Fibroblast of skin of abdomen (primary cell): ENCODE measurements around the gene MPL.
"Not testable (repeated sequence)": the region's sequence is repeated elsewhere in the genome, so short reads cannot be mapped to it uniquely, and the experiment has no call there.

Source experiments
- DNase-seq: peaks from one replicate; pipeline ENCODE4 v3.0.0-alpha.2; 2013

The MPL gene

DNA sequence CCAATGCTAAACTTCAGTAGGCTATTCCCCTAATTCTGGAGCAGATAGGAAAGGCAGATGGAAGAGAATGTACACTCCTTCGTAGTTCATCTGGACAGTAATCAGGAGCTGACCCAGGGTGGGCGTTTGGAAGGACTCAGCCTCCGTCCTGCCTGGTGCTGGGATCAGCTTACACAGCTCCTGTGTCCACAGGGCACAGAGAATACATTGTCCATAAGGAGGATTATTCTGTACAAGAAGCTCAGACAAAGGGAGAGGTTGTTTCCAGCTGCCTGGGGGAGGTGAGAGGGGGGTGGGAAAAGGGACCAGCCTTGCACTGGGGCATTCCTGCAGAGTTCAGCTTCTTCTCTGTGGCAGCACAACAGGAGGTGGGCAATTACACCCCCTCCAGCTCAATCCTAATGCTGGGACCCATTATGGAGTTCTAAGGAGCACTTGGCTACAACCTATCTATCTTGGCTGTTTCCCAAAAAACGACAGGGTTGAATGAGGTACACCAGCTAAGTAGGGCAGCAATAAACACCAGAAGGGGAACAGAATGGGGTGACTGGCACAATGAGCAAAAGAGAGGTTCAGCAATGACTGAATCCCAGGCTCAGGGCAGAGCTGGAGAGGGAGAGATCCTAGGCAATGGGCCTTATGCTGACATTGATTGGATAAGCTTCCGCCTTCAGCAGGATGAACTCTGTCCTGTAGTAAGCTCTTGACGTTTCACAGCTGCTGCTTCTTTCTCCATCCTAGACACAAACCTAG lies 44.6 kb downstream of the MPL start:
- DNase-seq, result no peak

DNA sequence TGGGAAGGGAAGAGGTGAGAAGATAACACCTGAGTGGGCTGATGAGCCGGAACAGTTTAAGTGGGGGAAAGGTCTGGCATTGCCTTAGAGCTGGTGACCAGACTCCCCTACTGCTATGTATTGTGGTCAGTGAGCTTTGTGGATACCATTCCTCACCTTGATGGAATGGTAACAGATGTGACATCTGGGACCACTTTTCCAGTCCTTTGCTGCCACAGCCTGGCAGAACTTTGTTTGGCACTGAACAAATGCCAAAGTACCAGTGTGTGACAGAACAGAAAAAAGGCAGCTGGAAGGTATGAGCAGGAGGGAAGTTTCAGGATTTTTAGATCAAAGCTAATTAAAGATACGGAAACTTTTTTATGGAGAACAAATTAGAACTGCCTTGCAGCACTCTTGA lies 45.8 kb downstream of the MPL start:
- no peak for DNase-seq

DNA sequence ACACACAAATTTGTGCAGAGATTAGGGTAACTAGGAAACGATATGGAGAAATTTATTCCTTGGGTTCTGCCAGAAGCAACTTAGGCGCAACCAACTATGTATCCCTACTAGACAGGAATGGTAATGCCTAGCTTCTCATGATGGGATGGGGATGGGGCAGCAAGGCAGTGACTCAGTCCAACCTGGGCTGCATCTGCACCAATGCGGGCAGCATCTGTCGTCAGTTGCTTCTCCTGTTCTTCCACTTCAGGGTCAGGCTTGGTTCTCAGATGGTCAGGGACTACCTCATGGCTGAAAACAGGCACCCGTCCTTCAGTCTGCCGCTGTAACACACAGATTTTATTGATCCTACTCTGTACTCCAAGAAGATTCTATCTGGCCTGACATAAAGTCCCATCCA lies 49.1 kb downstream of the MPL start:
- DNase-seq, result no peak

DNA sequence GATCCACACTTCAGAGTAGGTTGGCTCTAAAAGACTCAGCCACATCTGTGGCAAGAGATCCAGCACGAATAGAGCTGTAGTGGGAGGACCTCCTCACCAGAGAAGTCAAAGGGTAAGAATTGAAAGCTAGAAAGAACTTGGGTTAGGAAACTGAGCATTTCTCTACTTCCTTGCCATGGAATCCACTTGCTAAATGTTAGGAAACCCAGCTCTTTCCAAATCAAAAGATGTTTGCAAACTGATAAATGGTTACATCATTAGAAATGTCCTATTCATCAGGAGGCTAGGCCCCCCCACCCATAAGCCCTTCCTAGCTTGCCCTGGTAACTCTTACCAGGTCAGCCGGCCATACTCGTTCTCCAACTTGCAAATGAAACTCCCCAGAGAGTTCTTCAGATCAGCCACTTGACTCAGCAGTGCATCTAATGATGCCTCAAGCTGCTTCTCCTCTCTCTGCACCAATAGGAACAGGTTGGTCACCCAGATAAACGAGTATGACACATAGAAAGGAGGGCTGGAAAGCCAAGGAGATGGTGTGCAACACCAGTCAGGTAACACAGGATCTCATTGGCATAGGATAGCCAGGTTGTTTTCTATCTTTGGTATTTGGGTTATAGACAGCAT lies 50.5 kb downstream of the MPL start:
- DNase-seq, result no peak

DNA sequence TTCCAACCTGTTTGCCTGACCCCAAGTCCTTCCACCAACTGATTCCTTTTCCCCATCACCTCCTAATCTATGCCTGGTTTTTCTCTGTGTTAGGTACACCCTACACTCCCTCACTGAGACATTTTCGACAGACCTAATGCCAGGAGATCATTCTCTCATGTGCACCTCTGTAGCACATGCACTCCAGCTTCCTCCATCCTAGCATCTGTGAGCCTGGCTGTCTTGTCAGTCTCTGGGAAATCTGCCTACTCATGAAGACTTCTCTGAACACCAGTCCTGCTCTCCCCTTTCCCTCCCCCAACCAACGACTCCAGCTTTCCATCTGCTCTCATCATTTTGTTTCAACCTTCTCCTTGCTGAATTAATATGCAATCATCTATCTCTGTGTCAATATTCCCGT lies 51.0 kb downstream of the MPL start:
- DNase-seq, result no peak

DNA sequence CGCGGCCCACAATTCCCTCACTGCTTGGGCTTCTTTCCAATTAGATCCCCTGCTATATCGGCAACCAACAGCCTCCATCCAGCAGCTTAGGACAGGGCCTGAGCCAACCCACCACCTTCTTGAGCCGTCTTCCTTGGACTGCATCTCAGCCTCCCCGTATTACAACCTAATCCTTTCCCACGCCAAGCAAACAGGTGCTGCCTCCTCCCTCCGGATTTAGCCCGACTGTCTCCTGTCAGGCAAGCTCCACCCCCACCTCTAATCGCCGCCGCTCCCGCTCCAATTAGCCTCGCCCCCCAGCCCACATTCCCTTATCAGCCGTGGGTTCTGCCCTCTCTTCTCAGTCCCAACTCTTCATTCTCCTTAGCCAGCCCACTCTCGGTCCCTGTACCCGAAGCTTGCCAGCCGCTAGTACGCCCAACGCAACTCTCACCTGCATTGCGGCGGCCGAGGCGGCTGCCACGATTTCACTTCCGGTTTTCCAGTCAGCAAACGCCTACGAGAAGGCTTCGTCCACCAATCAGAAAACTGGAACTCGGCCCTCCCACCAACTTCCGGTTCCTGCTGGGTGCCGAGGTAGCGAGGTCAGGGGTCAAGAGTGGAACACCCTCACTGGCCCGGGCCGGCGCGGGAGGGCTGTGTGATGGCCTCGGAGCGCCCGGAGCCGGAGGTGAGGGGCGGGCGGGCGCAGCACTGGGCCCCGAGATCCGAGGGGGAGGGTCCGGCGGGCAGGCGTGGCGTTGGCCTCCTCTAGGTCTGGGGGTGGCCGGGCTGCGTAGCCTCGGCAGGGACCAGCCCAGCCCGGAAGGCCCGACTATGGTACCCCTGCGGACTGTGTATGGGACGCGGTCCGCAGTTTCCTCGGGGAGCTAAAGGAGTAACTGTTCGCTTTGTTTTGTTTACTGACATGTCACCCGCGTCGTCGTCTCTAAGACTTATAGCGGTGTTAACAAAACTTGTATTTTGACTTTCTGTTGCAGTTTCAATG lies 52.0 kb downstream of the MPL start, which contains the start of the genes MED8 and SZT2:
Gene MED8 (minus strand): TSS at position 475 of the 988 bp plus-strand sequence. CDS start 36 bp downstream, at position 439.
Gene SZT2 (plus strand): TSS at position 574 of the 988 bp plus-strand sequence. CDS start 70 bp downstream, at position 644.
- DNase-seq, result peak; percentile 93

DNA sequence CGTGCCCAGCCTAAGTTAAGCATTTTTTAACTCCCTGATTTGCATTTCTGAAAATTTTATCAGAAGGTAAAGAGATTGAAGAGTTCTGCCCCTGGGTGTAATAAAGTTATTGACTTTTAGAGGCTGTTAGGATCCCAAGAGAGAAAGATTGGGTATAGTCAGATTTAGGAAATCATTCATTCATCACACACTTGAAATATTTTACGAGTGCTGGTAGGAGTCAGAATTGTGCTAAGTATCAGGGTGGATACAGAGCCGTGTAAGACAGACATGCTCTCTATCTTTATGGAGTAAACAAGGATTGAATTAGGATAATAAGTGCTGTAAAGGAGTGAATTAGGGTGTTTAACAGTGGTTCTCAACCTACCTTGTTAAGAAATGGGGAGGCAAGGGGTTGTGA lies 55.1 kb downstream of the MPL start:
- DNase-seq, result no peak

DNA sequence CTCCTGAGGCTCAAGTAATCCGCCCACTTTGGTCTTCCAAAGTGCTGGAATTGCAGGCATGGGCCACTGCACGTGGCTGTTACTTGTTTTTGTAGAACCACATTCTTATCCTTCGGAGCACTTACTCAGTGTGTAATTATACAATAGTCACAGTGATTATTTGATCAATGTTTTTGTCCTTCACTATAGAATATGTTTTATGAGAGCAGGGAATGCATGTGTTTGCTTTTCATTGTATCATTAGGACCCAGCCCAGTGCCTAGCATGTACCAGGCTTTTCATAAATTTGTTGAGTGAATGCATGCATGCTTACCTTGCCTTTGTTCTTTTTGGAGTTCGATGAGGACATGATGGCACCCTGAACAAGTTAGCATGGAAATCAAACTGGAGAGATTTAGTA lies 57.9 kb downstream of the MPL start:
- no peak for DNase-seq

DNA sequence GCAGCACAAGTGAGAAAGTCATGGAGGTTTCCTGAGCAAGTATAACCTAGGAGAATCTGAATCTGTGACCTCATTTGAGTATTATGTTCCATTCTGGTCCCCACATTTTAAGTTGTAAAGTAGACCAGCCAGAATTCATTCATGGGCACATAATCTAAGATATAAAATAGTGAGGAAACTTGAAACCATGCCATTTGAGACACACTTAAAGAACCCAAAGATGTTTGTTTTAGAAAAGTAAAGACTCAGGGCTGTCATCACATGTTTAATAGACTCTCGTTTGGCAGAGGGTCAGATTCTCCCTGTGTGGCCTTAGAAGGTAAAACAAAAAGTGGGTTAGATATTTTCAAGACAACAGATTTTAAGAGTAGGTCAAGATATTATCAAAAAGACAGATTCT lies 58.4 kb downstream of the MPL start:
- DNase-seq, result no peak

DNA sequence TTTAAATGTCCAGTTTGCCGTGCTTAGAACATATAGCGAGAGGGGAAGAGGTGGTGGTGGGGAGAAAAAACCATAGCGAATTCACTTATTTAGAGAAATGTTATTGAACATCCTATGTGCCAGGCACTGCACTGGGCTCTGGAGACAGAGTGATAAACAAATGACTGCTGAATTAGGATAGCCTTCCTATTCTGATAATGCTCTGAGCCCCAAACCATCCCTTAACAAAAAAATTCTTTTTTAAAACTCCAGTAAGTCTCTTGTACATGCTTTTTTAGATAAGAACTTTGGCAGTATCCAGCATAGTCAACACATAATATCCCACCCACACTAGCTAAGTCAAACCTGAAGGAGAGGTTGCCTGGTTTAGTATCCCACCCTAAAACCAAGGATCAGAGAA lies 60.6 kb downstream of the MPL start:
- DNase-seq, result no peak

DNA sequence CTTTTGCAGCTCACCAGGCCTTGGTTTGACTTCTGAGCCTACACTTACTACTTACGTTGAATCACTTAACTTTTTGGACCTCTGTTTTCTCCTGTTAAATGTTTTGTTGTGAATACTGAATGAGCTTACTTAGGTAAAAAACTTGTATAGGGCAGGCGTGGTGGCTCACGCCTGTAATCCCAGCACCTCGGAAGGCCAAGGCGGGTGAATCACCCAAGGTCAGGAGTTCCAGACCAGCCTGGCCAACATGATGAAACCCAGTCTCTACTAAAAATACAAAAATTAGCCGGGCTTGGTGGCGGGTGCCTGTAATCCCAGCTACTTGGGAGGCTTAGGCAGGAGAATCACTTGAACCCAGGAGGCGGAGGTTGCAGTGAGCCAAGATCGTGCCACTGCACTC lies 62.8 kb downstream of the MPL start:
- not testable (repeated sequence) for DNase-seq

DNA sequence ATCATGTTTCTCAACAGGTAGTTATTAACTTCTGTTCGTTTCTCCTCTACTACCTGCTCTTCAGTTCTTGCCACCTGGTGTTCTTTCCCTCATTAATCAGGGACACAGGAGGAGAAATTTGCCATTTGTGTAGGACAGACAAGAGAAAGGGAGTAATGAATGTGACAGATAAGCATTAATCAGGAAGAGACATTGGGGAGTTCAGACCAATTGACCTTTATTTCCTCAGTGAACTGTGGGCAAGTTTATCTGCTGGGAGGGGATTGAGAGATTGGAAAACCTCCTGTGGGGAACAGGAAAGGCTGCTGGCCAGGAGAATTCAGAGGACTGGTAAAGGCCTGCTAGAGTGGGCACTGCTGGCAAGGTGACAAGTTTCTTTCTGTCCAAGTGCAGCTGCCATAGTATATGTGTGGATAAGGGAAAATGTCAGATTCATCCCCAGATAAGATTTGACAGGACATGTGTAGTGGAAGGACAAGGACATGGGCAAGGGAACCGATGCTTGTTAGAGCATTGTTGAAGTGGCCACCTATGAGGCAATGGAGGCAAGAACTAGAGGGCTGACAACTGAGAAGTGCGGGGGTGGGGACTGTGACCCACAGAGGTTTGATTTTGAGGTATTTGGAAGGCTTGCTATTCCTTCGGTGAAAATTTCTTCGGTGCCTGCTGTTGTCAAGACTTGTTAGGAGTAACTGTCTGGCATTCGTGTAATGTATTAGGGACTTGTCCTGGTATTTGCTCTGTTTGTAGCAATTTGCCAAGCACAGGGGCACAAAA lies 64.7 kb downstream of the MPL start:
- DNase-seq, result no peak
